Lower lobe of right lung (tissue), 2 donors: ENCODE data around the gene LLCFC1. TPM values are rescaled to one million over a fixed set of nuclear protein-coding genes. Genes with fewer than 3 reads are reported as not detected.
A peak's percentile ranks its signal among the peaks of the same experiment; 100 is the strongest.

ENCODE experiments used
- ATAC-seq, 2 donors: fragments of 200-7000 bp; cut with Tn5 transposase; one replicate each; pipeline ENCODE4 v1.9.1; 2020 to 2022; ENCODE audit warnings: mild to moderate bottlenecking in 2 of 2, moderate library complexity in 2 of 2
- DNase-seq: peaks from one replicate; pipeline ENCODE4 v3.0.0-alpha.2; 2020
- H3K27ac ChIP-seq: fragments of 200-600 bp; one replicate; pipeline ENCODE4 v1.8.0; 2022
- H3K27me3 ChIP-seq: fragments of 200-600 bp; one replicate; pipeline ENCODE4 v1.8.0; 2022; ENCODE audit warnings: low read depth
- H3K36me3 ChIP-seq: fragments of 200-600 bp; one replicate; pipeline ENCODE4 v1.8.0; 2022; ENCODE audit warnings: mild to moderate bottlenecking
- H3K4me1 ChIP-seq: fragments of 200-600 bp; one replicate; pipeline ENCODE4 v1.8.0; 2022
- H3K4me3 ChIP-seq: fragments of 200-600 bp; one replicate; pipeline ENCODE4 v1.8.0; 2022; ENCODE audit warnings: mild to moderate bottlenecking
- H3K9me3 ChIP-seq: fragments of 200-600 bp; one replicate; pipeline ENCODE4 v1.8.0; 2022
- intact Hi-C: fragments of 100-400 bp; cut with DNase I; formaldehyde crosslinking; loops from one replicate; pipeline ENCODE4 v1.11.0; 2022
- long read RNA-seq: library from polyadenylated mRNA; unstranded; transcript quantifications from one replicate; pipeline ENCODE4 v2.0.0, GENCODE V29; 2021
- total RNA-seq: library from RNA; stranded (reverse); fragmentation: NEBNext Ultra II Directional; extraction: Animal tissue kit (Norgen Biotek cat#: 25700); gene quantifications from one replicate; pipeline ENCODE4 v1.2.1, GENCODE V29; 2021
- TF ChIP-seq, protein P1 (sequence below): fragments of 200-600 bp; IDR thresholded peaks from one replicate; pipeline ENCODE4 v1.8.0; 2022; ENCODE audit warnings: antibody characterized with exemption, mild to moderate bottlenecking
- donor health status: DM: no; HTN: yes; CAD: no; lungs with severe emphysema.

LLCFC1 gene
- not detected for total RNA-seq
- long read RNA-seq = 0 reads

DNA sequence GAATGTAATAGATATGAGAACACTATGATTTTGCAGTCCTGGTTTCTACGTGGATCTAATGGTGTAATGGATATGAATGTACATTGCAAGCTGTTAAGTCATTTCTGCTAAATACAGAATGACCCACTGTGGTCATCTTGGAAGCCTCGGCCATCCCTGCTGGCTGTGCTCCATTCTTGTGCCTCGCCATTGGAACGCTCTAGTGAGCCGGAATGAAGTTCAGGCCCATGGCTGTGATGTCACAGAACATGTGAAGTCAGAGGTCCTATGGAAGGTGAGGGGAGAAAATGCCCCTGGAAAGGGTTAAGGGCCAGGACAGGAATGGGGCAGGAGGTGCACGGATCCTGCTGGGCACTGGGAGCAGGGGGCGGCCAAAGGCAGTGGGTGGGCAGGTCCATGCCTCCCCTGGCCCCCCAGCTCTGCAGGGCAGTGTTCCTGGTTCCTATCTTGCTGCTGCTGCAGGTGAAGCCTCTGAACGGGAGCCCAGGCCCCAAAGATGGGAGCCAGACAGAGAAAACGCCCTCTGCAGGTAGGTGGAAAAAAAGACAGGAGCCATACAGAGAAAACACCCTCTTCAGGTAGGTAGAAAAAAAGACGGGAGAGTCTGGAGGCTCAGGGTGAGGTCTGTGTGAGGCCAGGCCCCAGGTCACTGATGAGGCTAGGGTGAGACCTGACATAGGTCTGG lies at the start of gene LLCFC1:
TSS of gene LLCFC1 (plus strand) at position 259 of the 685 bp plus-strand sequence. CDS start at position 397, 138 bp downstream.
- peak; percentile 10 to 13 for ATAC-seq
- TF ChIP-seq, protein P1, sequence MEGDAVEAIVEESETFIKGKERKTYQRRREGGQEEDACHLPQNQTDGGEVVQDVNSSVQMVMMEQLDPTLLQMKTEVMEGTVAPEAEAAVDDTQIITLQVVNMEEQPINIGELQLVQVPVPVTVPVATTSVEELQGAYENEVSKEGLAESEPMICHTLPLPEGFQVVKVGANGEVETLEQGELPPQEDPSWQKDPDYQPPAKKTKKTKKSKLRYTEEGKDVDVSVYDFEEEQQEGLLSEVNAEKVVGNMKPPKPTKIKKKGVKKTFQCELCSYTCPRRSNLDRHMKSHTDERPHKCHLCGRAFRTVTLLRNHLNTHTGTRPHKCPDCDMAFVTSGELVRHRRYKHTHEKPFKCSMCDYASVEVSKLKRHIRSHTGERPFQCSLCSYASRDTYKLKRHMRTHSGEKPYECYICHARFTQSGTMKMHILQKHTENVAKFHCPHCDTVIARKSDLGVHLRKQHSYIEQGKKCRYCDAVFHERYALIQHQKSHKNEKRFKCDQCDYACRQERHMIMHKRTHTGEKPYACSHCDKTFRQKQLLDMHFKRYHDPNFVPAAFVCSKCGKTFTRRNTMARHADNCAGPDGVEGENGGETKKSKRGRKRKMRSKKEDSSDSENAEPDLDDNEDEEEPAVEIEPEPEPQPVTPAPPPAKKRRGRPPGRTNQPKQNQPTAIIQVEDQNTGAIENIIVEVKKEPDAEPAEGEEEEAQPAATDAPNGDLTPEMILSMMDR = no peak
- intact Hi-C loops = no loop called here
- no peaks in the 10 kb centered on the region for H3K4me1 ChIP-seq
- H3K4me3 ChIP-seq = no peak within 1 kb of the TSS
- H3K36me3 ChIP-seq = no peaks in the 10 kb centered on the region
- no peaks in the 10 kb centered on the region for H3K27me3 ChIP-seq
- H3K27ac ChIP-seq = no peak within 1 kb of the TSS
- no peak for DNase-seq
- no peaks in the 10 kb centered on the region for H3K9me3 ChIP-seq

DNA sequence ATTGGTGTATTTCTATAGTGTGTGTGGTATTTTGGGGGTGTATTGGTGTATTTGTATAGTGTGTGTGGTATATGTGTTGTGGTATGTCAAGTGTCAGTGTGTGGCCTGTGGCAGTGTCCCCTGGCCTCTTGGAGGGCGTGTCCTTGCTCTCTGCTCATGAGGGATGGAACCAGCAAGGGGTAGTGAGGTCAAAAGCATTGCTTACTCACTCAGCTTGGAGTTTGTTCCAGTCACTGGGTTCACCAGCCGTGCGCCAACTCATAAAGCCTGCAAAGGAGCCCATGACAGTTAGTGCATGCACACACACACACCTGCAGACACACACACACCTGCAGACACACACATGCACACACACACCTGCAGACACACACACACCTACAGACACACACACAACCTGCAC lies 49.5 kb upstream of the LLCFC1 start:
- H3K9me3 ChIP-seq = no peaks in the 10 kb centered on the region
- no peaks in the 10 kb centered on the region for H3K36me3 ChIP-seq
- H3K27ac ChIP-seq = no peak overlapping the region
- H3K4me3 ChIP-seq = no peak overlapping the region
- DNase-seq (no peak), ATAC-seq (no peak)
- TF ChIP-seq, protein P1 = no peak
- intact Hi-C loops = no loop called here
- H3K27me3 ChIP-seq = no peaks in the 10 kb centered on the region
- no peaks in the 10 kb centered on the region for H3K4me1 ChIP-seq

DNA sequence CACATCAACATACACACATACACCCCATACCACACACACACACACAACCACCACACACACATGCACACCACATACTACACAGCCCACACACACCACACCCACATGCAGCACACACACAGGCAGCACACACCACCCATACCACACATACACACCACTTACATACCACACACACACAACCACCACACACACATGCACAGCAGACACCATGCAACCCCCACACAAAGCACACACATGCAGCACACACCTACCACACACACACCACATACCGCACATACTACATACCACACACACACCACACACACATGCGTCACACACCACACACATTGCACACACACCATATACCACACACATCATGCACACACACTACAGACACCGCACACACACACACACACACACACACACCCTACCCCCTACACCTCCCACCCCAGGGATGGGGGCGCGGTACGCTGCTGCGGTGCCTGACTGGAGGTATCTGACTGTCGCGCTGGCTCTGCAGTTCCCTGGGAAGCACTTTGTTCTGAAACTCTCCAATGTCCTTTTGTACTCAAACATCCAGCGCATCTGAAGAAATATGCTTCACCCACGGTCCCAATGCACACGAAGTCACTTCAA lies 48.3 kb upstream of the LLCFC1 start:
- no peaks in the 10 kb centered on the region for H3K9me3 ChIP-seq
- no peak overlapping the region for H3K4me3 ChIP-seq
- no peaks in the 10 kb centered on the region for H3K27me3 ChIP-seq
- H3K36me3 ChIP-seq = no peaks in the 10 kb centered on the region
- no peak for ATAC-seq
- no peak for DNase-seq
- intact Hi-C loops = no loop called here
- no peaks in the 10 kb centered on the region for H3K4me1 ChIP-seq
- TF ChIP-seq, protein P1 = no peak
- H3K27ac ChIP-seq = no peak overlapping the region

DNA sequence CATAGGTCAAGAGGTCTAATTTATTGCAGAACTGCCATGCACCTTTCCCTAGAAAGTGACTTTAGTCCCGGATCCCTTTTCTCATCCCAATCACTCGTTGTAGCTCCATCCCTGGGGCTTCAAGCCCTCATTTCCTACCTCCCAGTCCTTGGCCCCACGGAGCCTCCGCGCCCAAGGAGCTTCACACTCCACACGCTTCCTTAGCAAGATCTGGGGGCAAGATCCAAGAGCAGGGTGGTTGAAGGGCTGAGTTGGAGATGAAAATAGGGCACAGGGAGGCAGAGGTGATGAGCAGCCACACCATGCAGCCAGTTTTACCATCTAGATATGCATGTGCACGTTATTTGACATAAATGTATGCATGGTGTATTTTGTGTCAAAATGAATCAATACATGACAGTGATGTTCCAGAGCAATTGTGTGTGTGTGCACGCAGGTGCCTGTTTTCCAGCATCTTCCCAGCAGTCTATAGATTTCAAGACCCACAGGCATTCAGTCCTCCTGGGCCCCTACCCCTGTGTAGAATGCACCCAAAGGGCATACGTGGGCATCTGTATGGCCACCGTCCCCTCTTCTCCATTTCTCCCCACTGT lies 47.7 kb upstream of the LLCFC1 start:
- no peaks in the 10 kb centered on the region for H3K36me3 ChIP-seq
- H3K4me3 ChIP-seq = no peak overlapping the region
- no peaks in the 10 kb centered on the region for H3K9me3 ChIP-seq
- no peak for DNase-seq
- TF ChIP-seq, protein P1 = no peak
- no peaks in the 10 kb centered on the region for H3K4me1 ChIP-seq
- intact Hi-C loops = no loop called here
- no peak overlapping the region for H3K27ac ChIP-seq
- no peak for ATAC-seq
- no peaks in the 10 kb centered on the region for H3K27me3 ChIP-seq

DNA sequence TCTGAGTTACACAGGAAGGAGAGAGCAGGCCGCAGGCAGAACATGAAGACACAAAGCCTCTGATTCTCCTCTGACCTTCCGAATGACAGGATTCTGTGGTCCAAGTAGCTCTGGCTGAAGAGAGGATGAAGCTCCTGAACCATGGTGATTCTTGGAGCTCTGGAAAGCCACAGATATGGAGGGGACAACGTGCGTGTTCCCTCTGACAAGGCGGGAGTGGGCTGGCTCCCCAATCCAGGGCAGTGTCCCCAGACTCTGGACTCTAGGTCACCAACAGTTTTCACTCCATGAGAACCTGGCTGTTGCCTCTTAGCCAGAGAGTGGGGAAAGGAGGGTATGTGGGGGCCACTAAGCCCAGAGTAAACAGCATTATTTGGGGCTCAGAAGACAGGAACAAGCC lies 46.3 kb upstream of the LLCFC1 start:
- TF ChIP-seq, protein P1 = no peak
- Histone ChIP-seq H3K36me3 (no peaks in the 10 kb centered on the region), H3K4me3 (no peak overlapping the region), H3K9me3 (no peaks in the 10 kb centered on the region), H3K27me3 (no peaks in the 10 kb centered on the region), H3K4me1 (no peaks in the 10 kb centered on the region), H3K27ac (no peak overlapping the region)
- DNase-seq (no peak), ATAC-seq (no peak)
- intact Hi-C loops = no loop called here
